ENCODE measurements around the gene RPL11. TPM values are rescaled to one million over a fixed set of nuclear protein-coding genes. Genes with fewer than 3 reads are reported as not detected.

The RPL11 gene
- total RNA-seq, 4 donors from 2014 or later: 1,098 to 1,455 (median 1,213) TPM

GRCh38 chr1:23743287-23744152 is 51.9 kb downstream of the RPL11 start, which contains the start of gene ELOA:
Gene ELOA (plus strand): TSS chr1:23743471. CDS start chr1:23743504, 33 bp downstream.
- no peak for TF ChIP-seq CTCF (IDR thresholded peaks at IDR 0.05; ENCODE audit: low read depth)

GRCh38 chr1:23745515-23745914 is 53.9 kb downstream of the RPL11 start:
- no peak for TF ChIP-seq CTCF (IDR thresholded peaks at IDR 0.05; ENCODE audit: low read depth)

Other genes with a start within 250 kb of the RPL11 start
- gene ASAP3, start 207.6 kb upstream of the RPL11 start, total RNA-seq: 10 to 100 TPM; 18.4 to 51.7 (median 42.1) TPM
- under 1 TPM; under 0.01 to 0.85 (median 0.26) TPM for gene E2F2, start 160.6 kb upstream of the RPL11 start, total RNA-seq
- 100 to 1,000 TPM in 2 of 4 donors, 10 to 100 TPM in 2; 62.0 to 144 (median 110) TPM for gene ID3, start 132.3 kb upstream of the RPL11 start, total RNA-seq
- gene ELOA, start 51.7 kb downstream of the RPL11 start, total RNA-seq: 10 to 100 TPM; 45.9 to 56.9 (median 55.6) TPM
- gene PITHD1, start 86.6 kb downstream of the RPL11 start, total RNA-seq: 10 to 100 TPM; 46.5 to 71.4 (median 53.4) TPM
- 10 to 100 TPM; 20.3 to 34.0 (median 27.5) TPM for gene LYPLA2, start 99.3 kb downstream of the RPL11 start, total RNA-seq
- gene GALE, start 108.9 kb downstream of the RPL11 start, total RNA-seq: 10 to 100 TPM; 11.9 to 15.8 (median 13.9) TPM
- gene HMGCL, start 133.6 kb downstream of the RPL11 start, total RNA-seq: 10 to 100 TPM; 23.0 to 66.1 (median 40.8) TPM
- gene FUCA1, start 176.5 kb downstream of the RPL11 start, total RNA-seq: 100 to 1,000 TPM in 1 of 4 donors, 10 to 100 TPM in 3; 30.0 to 121 (median 38.6) TPM
- gene CNR2, start 221.6 kb downstream of the RPL11 start, total RNA-seq: under 1 TPM in 1 of 4 donors, not detected in 3; under 0.01 TPM

Measured in subcutaneous adipose tissue (tissue), 4 donors.